Cardiac septum (tissue), 1 donor: ENCODE measurements around the gene XRN2. TPM values are rescaled to one million over a fixed set of nuclear protein-coding genes. Genes with fewer than 3 reads are reported as not detected.

Source experiments
- DNase-seq: peaks from one replicate; pipeline ENCODE4 v3.0.0-alpha.2; 2020; ENCODE audit warnings: low spot score
- intact Hi-C: fragments of 100-400 bp; cut with DNase I; formaldehyde crosslinking; loops from one replicate; pipeline ENCODE4 v1.14.0; 2022
- total RNA-seq: library from RNA; stranded (reverse); fragmentation: NEBNext Ultra II Directional; extraction: Animal tissue kit (Norgen Biotek cat#: 25700); gene quantifications from one replicate; pipeline ENCODE4 v1.2.1, GENCODE V29; 2021
- donor health status: DM: no; HTN: no; CAD: no.

The XRN2 gene
- total RNA-seq, 1 donor from 2014 or later, result 33.4 TPM

DNA sequence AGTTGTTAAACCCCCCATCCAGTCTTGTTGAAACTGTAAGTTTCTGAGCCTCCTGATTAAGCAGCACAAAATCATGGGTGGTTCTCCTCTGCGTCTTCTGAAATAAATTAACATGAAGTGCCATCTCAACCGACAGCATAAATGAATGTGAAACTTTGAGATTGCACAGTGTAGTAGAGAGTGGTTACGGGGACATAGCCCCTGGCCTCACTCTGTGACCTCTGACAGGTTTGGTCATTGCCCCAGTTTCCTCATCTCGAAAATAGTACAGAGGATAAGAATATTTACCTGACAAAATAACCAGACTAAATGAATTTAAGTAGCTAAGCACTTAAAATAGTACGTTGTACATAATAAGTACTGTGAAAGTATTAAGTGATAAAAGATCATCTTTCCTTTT, 75.1 kb downstream of the XRN2 start:
- intact Hi-C loops, result no loop called here
- DNase-seq, result no peak

DNA sequence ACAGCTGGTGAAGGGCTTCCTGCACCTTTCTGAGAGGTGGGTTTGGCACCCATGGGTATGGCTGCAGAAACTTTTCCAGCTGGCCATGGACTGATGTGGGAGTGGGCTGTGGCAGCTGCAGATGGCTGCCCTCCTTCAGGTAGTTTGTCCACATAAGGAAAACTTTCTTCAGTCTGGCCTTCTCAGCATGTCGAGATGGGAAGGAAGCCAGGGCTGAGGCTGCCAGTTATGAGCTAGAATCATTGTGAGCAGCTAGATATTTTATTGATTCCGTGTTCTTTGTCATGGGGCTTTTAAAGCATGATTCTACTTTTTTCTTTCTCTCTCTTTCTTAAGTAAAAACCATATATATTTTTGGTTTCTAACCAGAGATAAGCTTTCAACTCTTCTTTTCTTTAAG, 77.6 kb downstream of the XRN2 start:
- intact Hi-C loops, result no loop called here

DNA sequence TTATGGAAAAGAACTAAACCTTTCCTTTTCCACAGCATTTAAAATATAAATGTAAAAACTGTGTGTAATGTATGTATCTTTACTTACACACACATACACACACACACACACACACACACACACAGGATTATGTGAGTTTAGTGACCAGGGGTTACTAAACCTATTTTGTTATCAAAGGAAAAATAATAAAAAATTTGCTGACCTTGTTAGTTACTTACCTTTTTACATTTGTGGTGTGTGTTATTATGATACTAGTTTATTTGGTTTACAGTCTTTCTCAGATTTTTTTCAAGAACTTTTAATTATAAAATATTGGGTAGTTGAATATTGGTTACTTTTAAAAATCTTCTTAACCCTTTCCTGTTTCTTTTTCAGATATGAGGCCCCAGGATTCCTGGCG, 78.5 kb downstream of the XRN2 start:
- no peak for DNase-seq
- intact Hi-C loops, result no loop called here

More for the DNA sequence above, 77.6 kb downstream of the XRN2 start:
- no peak for DNase-seq

DNA sequence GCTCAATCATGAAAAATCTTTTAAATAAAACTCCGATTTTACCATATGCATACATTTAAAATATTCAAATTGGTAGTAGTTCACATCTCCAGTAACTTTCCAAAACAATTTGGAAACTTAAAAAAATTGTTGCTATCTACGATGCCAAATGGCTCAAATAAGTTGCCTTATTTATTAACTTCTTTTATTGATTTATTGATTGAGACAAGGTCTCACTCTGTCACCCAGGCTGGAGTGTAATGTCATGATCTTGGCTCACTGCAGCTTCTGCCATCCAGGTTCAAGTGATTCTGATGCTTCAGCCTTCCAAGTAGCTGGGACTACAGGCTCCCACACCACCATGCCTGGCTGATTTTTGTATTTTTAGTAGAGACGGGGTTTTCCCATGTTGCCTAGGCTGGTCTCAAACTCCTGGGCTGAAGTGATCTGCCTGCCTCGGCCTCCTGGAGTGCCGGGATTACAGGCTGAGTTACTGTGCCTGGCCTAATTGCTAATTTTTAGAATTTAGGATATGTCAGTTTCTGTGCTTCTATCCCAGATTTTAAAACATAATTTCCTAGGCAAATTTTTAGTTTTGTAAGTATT, 81.3 kb downstream of the XRN2 start:
- no peak for DNase-seq
- intact Hi-C loops, result no loop called here

DNA sequence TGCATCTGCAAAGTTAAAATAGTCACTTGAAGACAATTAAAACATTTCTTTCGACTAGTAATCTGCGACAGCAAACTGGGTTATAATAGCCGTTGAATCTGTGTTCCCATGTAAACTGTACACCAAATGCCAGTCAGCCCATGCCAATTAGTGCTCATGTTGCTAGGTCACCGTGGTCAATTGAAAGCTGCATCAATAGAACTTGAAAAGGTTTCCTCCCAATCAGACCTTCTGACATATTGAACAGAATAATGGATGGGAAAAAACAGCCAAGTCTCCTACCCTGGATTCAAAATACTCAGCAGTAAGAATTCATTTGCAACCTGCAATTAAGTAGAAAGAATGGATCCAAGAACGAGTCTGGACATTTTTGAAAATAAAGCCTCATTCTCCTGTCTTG, 83.0 kb downstream of the XRN2 start:
- intact Hi-C loops, result no loop called here

DNA sequence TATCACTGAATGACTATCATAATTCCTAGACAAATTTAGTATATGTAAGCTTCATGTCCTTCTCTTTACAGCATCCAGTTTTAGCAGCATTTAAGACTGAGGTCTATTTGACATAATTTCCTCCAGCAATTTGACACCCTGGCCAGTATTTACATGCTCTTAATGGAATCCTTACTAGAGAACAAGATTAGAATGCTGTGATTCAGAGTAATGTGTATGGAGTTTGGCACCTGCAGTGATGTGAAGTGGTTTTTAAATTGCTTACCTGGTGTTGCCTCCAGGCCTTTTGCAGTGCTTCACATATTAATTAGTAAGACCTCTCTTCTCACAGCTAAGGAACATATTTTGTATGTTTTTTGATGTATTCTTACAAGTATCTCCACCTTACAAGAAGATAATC, 84.4 kb downstream of the XRN2 start:
- no peak for DNase-seq
- intact Hi-C loops, result no loop called here

More for the DNA sequence above, 83.0 kb downstream of the XRN2 start:
- no peak for DNase-seq

DNA sequence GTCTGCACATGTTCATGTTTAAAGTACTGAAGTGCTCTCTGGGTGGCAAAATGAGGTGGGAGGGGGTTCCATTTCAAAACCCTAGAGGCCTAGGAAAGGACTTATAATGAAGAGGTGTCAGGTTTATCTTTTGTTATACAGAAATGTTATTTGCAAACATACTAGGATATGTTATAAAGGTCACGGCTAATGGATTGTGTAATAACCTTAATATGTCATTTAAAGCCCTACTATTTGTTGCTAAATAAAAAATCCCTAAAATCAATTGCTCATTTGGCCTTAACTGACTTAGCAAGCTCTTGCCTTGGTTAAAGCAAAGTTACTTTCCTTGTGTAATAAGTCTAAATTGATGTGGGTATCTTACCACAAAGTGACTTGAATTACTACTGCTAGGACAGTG, 85.4 kb downstream of the XRN2 start:
- intact Hi-C loops, result no loop called here
- no peak for DNase-seq

DNA sequence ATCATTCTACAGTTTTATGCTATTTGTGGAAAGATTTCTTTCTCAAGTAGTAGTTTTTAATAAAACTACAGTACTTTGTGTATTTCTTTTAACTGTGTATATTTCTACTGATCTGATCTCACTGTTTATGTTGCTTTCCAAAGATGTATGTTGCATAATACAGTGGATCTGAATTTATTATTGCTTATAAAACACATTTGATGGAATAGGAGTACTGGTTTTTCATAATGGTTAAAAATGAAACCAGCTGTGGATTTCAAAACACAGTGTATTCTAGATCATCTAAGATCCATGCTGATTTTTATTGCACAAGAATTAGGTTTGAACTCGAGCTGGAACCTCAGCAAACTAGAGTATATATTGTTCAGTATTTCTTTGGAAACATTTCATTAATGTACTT, 86.2 kb downstream of the XRN2 start:
- intact Hi-C loops, result no loop called here
- no peak for DNase-seq

DNA sequence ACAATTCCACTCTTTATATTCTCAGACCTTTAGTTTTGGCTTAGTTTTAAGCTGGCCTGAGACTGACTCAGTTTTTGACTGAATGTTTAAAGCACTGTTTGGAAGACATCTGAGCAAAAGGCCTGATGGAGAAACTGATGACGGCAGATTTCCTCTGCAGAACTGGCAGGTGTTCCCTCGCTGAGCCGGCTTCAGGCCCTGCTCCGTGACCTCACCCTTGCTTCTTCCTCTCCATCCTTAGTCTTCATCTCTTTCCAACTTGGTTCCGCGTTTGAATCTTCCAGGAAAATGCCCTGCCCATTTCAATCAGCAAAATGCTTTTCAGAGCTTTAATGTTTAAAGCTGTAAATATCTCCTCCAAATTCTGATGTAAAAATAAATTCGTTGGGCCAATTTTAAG, 87.6 kb downstream of the XRN2 start:
- DNase-seq, result no peak
- intact Hi-C loops, result loop anchor here (10.0 kb wide), 1 partner anchor 286 kb away; the partner anchor contains the start of gene LINC00237

DNA sequence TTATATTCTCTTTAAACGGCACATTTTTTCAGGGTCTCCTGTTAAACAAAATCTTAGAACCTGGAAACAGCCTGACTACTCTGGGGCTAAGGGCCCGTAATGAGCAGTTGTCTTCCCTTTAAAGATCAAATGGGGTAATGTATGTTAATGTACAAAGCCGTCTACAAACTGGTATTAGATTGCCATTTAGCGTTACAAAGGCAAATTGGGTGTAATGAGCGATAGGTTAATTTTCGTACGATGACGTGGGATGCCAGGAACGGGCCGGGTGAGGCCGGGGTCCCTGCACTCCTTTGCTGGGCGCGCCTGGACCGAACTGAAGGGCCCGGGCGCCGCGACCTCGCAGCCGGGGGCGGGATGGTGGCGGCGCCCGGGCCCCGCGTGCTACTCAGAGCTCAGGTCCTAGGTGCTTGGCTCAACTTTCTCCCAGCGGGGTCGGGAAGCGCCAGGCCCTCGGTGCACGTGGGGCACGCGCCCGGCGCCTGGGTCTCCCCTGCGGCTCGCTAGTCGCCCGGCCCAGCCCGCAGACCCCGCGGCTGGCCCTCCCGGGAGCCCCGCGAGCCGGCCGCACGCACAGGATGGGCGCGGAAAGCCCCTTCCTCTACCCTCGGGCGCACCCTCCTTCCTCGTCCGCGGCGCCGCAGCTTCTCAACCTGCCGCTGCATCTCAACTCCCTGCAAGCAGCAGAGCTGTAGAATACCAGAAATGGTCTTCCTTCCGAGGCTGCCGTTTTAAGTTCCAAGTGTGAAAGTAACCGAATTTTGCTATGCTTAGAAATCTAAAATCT, 88.2 kb downstream of the XRN2 start:
- no peak for DNase-seq
- intact Hi-C loops, result loop anchor here (10.0 kb wide), 1 partner anchor 287 kb away; the partner anchor contains the start of gene LINC00237

DNA sequence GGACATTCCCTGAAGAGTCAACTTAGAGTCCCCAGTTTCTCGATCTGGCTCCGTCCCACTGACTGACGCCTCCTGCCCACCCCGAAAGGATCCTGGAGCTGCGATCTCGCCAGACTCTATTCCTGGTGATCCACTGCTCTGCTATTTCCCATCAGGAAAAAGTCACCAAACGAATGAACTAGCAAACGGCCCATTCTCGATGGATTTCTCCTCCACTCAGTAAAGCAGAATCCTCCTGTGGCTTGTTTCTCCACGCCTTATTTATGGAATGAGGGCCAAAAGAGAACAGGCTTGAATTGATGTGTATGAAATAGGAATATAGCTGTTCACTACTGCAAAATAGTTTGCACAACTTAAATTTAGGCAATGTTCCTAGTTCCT, 88.8 kb downstream of the XRN2 start:
- no peak for DNase-seq
- intact Hi-C loops, result loop anchor here (10.0 kb wide), 1 partner anchor 287 kb away; the partner anchor contains the start of gene LINC00237

DNA sequence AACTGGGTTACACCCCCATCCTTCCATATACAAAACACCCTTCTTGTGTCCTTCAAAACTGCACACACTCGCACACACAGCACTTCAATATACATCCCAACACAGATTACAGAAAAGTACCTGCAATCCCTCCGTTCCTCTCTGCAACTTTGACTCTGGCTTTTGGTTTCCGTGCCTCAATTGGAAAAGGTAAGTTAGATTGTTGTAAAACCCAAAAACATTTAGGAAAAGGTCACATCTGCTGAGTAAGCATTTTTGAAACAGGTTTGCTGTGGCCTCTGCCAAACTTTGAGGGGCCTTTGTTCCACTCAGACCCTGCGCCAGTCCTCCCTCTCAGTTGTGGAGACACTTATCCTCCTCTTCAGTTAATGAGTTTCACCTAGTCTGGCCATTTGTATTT, 90.0 kb downstream of the XRN2 start:
- intact Hi-C loops, result loop anchor here (10.0 kb wide), 1 partner anchor 288 kb away; the partner anchor contains the start of gene LINC00237
- no peak for DNase-seq

DNA sequence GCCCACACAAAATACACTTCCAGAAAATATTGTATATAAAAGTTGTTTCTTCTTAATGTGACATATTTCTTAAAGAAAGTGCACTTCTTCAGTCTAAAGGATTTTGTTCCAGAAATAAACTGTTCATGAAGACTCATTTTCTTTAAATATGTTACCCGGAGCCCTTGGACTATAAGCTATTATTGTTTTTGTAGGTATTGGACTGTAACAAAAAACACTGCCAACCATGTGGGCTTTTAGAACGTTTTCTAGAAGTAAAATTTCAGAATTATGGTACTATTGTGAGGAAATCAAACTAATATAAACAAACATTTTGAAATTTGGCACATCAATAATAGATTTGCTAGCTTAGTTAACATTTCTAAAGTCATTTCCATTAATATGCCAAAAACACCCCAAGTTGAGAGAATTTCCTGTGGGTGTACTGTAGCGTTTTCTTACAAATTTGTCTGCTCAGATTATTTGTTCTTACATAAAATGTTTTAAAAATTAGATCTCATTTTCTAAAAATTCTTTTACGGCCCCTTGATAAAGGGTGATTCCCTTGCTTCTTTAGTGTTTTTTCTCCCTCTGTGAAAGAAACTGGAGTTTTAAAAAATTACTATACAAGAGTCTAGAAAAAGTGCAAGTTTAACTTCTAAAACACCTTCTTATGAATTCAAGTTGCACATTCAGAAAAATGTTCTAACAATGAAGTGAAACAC, 90.8 kb downstream of the XRN2 start:
- intact Hi-C loops, result loop anchor here (10.0 kb wide), 1 partner anchor 289 kb away; the partner anchor contains the start of gene LINC00237
- no peak for DNase-seq

DNA sequence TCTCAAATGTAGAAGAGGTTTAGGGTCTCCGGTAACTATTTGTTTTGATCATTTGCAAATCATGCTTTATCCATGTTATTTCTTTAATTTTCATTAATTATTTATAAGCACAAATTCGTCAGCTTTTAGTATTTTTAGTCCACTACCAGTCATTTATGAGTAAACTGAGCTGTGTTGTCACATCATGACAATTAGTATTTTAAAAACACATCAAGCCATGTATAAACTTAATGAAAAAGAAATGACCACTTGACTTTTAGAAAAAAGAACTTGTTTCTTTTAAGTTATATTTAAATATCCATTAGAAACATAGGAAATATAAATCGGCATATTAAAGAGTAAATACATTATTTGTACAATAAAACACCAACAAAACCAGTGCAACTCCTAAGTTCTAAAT, 91.4 kb downstream of the XRN2 start:
- no peak for DNase-seq
- intact Hi-C loops, result loop anchor here (10.0 kb wide), 1 partner anchor 290 kb away; the partner anchor contains the start of gene LINC00237

DNA sequence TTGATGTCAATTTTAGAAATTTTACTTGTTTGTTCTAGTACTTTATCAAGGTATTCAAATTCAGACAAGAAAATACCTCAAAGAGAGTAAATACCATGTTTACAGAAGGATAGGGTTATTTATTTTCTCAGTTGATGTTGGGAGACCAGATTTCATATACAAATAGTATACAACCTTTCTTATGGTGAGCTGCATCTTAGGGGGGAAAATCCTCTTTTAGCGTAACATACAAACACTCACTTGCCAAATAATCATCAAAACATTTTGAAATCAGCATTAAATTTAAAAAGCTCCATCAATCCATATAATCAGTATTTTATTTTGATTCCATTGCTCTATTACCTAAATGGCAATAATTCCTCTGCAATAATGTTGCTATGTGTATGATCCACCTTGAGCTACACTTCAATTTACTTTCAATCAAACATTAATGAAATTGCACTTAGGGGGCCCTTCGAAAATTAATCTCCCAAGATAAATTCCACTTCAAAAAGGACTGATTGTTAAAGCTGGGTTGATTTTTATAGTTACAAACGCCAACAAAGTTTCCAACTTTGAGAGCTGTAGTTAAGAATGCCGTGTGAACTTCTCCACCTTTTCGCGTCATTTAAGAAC, 92.0 kb downstream of the XRN2 start:
- intact Hi-C loops, result loop anchor here (5.0 to 10.0 kb wide), 3 partner anchors 93 to 290 kb away; partner anchors contain the start of genes LINC00237 and XRN2
- no peak for DNase-seq

DNA sequence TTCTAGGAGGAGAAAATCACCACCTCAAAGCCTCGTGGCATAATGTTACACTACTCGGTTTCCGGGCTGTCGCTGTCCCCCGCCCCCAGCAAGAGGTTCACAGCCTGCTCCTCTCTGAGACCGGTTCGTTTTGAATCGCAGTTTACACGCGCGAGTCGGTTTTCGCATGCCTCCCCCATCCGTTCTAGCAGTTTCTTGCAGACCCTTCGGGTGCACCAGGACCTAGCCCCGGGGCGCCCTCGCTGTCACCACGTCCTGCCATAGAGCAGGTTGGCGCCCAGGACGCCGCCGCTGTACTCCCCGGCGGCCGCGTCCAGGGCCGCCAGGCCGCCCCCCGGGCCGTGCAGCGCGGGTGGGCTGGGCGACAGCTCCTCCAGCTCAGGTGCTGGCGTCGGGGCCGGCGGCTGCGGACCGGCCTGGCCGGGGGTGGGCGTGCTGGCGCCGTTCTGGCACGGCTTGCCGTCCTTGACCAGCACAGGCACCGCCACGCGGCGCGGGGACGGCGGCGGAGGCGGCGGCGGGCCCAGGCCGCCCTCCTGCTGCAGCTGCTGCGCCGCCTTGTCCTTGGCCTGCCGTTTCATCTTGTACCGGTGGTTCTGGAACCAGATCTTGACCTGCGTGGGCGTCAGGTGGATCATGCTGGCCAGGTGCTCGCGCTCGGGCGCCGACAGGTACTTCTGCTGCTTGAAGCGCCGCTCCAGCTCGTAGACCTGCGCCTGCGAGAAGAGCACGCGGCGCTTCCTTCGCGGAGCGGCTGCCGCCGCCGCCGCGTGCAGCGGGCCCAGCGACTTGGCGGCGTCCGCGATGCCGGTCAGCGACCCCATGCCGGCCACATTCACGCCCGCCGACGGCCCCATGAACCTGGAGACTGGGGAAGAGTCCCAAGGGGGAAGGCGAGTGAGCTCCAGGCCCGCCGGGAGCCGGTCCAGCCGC, 92.8 kb downstream of the XRN2 start:
- intact Hi-C loops, result loop anchor here (5.0 to 10.0 kb wide), 3 partner anchors 94 to 291 kb away; partner anchors contain the start of genes LINC00237 and XRN2
- no peak for DNase-seq

DNA sequence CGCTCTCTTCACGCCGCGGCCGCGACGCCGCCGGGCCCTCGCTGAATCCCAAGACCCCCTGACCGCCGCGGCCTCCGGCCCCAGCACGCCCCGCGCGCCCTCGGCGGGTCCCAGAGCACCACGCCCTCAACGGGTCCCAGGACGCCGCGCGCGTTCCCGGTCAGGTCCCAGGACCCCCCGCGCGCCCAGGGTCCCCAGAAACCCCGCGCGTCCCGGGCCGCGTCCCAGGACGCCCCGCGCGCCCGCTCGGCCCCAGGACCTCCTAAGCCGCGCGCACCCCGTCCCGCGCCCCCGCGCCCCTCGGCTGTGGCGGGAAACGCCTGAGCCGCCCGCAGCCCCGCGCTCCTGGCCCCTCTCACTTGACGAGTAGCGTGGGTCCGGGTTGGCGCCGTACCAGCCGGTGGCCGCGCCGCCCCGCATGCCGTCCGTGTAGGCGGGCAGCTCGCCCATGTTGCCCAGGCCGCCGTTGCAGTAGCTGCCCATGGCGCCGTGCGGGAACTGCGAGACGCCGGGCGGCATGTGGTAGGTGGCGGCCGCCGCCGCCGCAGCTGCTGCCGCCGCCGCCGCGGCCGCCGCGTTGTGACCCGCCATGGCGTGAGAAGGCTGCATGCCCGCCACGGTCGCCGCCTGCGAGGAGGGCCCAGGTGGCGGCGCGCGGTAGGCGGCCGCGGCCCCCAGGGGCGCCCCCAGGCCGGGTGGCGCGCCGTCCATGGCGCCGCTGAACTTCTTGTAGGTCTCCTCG, 93.6 kb downstream of the XRN2 start:
- DNase-seq, result no peak
- intact Hi-C loops, result loop anchor here (5.0 to 10.0 kb wide), 3 partner anchors 94 to 292 kb away; partner anchors contain the start of genes LINC00237 and XRN2
